Iris pigment epithelial cell (primary cell): Measurements from ENCODE around the gene CYP39A1.

Experiments
- DNase-seq: peaks from one replicate; pipeline ENCODE4 v3.0.0-alpha.2; 2011; ENCODE audit warnings: low read depth

Gene CYP39A1

GRCh38 chr6:46590765-46591164, 61.9 kb downstream of the CYP39A1 start:
- no peak for DNase-seq

GRCh38 chr6:46586906-46587305, 65.7 kb downstream of the CYP39A1 start:
- DNase-seq, result no peak

GRCh38 chr6:46584586-46584985, 68.0 kb downstream of the CYP39A1 start:
- DNase-seq, result peak; percentile 59

GRCh38 chr6:46583721-46584120, 68.9 kb downstream of the CYP39A1 start:
- peak; percentile 2 for DNase-seq

GRCh38 chr6:46583081-46583480, 69.5 kb downstream of the CYP39A1 start:
- peak; percentile 10 for DNase-seq

GRCh38 chr6:46581459-46582177, 71.0 kb downstream of the CYP39A1 start:
- DNase-seq, result no peak

- no peak for DNase-seq
Observed at GRCh38 chr6:46575530-46575929, 77.1 kb downstream of the CYP39A1 start.

- no peak for DNase-seq
Observed at GRCh38 chr6:46573140-46573539, 79.5 kb downstream of the CYP39A1 start.

GRCh38 chr6:46565531-46565930, 87.1 kb downstream of the CYP39A1 start:
- DNase-seq, result no peak

- DNase-seq, result no peak
Observed at GRCh38 chr6:46563924-46564323, 88.7 kb downstream of the CYP39A1 start.

- DNase-seq, result no peak
Observed at GRCh38 chr6:46556053-46556452, 96.6 kb downstream of the CYP39A1 start.

GRCh38 chr6:46555129-46555528, 97.5 kb downstream of the CYP39A1 start:
- DNase-seq, result no peak

- DNase-seq, result peak; percentile 30
Observed at GRCh38 chr6:46549155-46549554, 103.5 kb downstream of the CYP39A1 start.

GRCh38 chr6:46541556-46541955, 111.1 kb downstream of the CYP39A1 start:
- DNase-seq, result no peak

- no peak for DNase-seq
Observed at GRCh38 chr6:46539866-46540265, 112.8 kb downstream of the CYP39A1 start.

GRCh38 chr6:46538800-46539480, 113.7 kb downstream of the CYP39A1 start:
- no peak for DNase-seq

- peak; percentile 22 for DNase-seq
Observed at GRCh38 chr6:46530896-46531295, 121.7 kb downstream of the CYP39A1 start.

- DNase-seq, result peak; percentile 39
Observed at GRCh38 chr6:46528961-46529750, 123.5 kb downstream of the CYP39A1 start.

- DNase-seq, result no peak
Observed at GRCh38 chr6:46526607-46527006, 126.0 kb downstream of the CYP39A1 start.

GRCh38 chr6:46525583-46525982, 127.0 kb downstream of the CYP39A1 start:
- DNase-seq, result no peak

- peak; percentile 72 for DNase-seq
Observed at GRCh38 chr6:46521464-46521971, 131.1 kb downstream of the CYP39A1 start.

GRCh38 chr6:46517202-46517601, 135.4 kb downstream of the CYP39A1 start:
- DNase-seq, result no peak

GRCh38 chr6:46513533-46513932, 139.1 kb downstream of the CYP39A1 start:
- DNase-seq, result no peak
